Lung (tissue), 12 donors: ENCODE results near the gene SMARCA2. TPM values are rescaled to one million over a fixed set of nuclear protein-coding genes. Genes with fewer than 3 reads are reported as not detected.
A peak's percentile ranks its signal among the peaks of the same experiment; 100 is the strongest.

Experiments used
- ATAC-seq: fragments of 200-7000 bp; cut with Tn5 transposase; one replicate; pipeline ENCODE4 v1.9.1; 2020; ENCODE audit warnings: moderate number of reproducible peaks; ENCODE audit not compliant: insufficient read depth, low FRiP score
- DNase-seq, 3 donors: peaks; one replicate each; pipeline ENCODE4 v3.0.0-alpha.2; 2013 to 2017
- H3K27ac ChIP-seq, 2 donors: one replicate each; pipeline ENCODE4 v1.5.1; 2013; ENCODE audit warnings: mild to moderate bottlenecking in 2 of 2, moderate library complexity in 2 of 2, control low read depth in 1 of 2, inconsistent platforms in 1 of 2, low read depth in 1 of 2, low read length in 1 of 2
- H3K27me3 ChIP-seq, 3 donors: one replicate each; pipeline ENCODE4 v1.5.1; 2013; ENCODE audit warnings: low read length in 2 of 3; ENCODE audit not compliant: control insufficient read depth in 3 of 3, insufficient read depth in 3 of 3
- H3K36me3 ChIP-seq, 4 donors: one replicate each; pipeline ENCODE4 v1.5.1; 2013; ENCODE audit warnings: low read length in 4 of 4, mild to moderate bottlenecking in 1 of 4, moderate library complexity in 1 of 4; ENCODE audit not compliant: control insufficient read depth in 4 of 4, insufficient read depth in 4 of 4
- H3K4me1 ChIP-seq, 5 donors: one replicate each; pipeline ENCODE4 v1.5.1; 2013; ENCODE audit warnings: low read length in 5 of 5, mild to moderate bottlenecking in 2 of 5, moderate library complexity in 1 of 5; ENCODE audit not compliant: control insufficient read depth in 5 of 5, insufficient read depth in 5 of 5
- H3K4me3 ChIP-seq: one replicate; pipeline ENCODE4 v1.5.1; 2013; ENCODE audit warnings: mild to moderate bottlenecking, control low read depth, moderate library complexity
- H3K9ac ChIP-seq, 2 donors: one replicate each; pipeline ENCODE4 v1.5.1; 2013; ENCODE audit warnings: low read length in 2 of 2, control low read depth in 1 of 2; ENCODE audit not compliant: insufficient read depth in 1 of 2
- H3K9me3 ChIP-seq, 4 donors: one replicate each; pipeline ENCODE4 v1.5.1; 2013; ENCODE audit warnings: low read length in 3 of 4, mild to moderate bottlenecking in 1 of 4, moderate library complexity in 1 of 4; ENCODE audit not compliant: control insufficient read depth in 4 of 4, insufficient read depth in 3 of 4
- CTCF ChIP-seq: IDR thresholded peaks from 2 replicates; pipeline ENCODE4 v1.5.1; 2012; ENCODE audit warnings: mild to moderate bottlenecking; ENCODE audit errors: control extremely low read depth, extremely low read depth
- WGBS, 2 donors: extraction: QIAGEN DNeasy Blood & Tissue Kit; methylation state at CpG; one replicate each; pipeline ENCODE4 v1.1.7; 2013; 5-methylcytosine and 5-hydroxymethylcytosine counted together
- polyA plus RNA-seq, 2 donors: library from polyadenylated mRNA; stranded (reverse); fragments of 200-250 nt; gene quantifications; one replicate each; pipeline ENCODE4 v1.2.1, GENCODE V29; 2013
- total RNA-seq, 2 donors: library from RNA; depleted of rRNA in 1 of 2; stranded (reverse); fragments of >200 nt in 1 of 2; gene quantifications; one replicate each; pipeline ENCODE4 v1.2.1, GENCODE V29; 2014 to 2021
- donor health status: control.
- donor health status: control.
- donor health status: Bipolar disorder and iron deficiency.
- donor health status: healthy.
- donor health status: DM: yes; HTN: yes; CAD: no.

The SMARCA2 gene
- total and polyA plus RNA-seq, 4 donors: 30.0 to 196 (median 80.2) TPM

- Histone ChIP-seq H3K4me1 (peaks cover 0 to 9% (median 3%) of the 10 kb centered on the region in 5 donors), H3K27me3 (peaks cover 0 to 3% (median 0%) of the 10 kb centered on the region in 3 donors), H3K9me3 (no peaks in the 10 kb centered on the region), H3K27ac (no peak overlapping the region), H3K9ac (no peak overlapping the region), H3K4me3 (no peak overlapping the region), H3K36me3 (no peaks in the 10 kb centered on the region)
- DNase-seq (no peak), ATAC-seq (no peak)
- 88 to 97% methylated on average over 4 of the region's 4 CpGs for WGBS, 2 donors
- TF ChIP-seq CTCF: no peak
These were observed 2.8 kb upstream of the SMARCA2 start for GRCh38 chr9:2012347-2012746.

GRCh38 chr9:2013743-2014475, 1.2 kb upstream of the SMARCA2 start:
- DNase-seq (peak in 2 of 3 donors; percentile 24 to 40), ATAC-seq (no peak)
- peaks cover 0 to 3% (median 0%) of the 10 kb centered on the region in 3 donors for H3K27me3 ChIP-seq
- no peak for TF ChIP-seq CTCF
- no peak overlapping the region for H3K4me3 ChIP-seq
- no peaks in the 10 kb centered on the region for H3K9me3 ChIP-seq
- H3K36me3 ChIP-seq: no peaks in the 10 kb centered on the region
- H3K4me1 ChIP-seq: peaks cover 0 to 18% (median 7%) of the 10 kb centered on the region in 5 donors
- H3K27ac ChIP-seq: peak overlapping the region; percentile 90 to 95
- H3K9ac ChIP-seq: peak overlapping the region; percentile 56 to 93
- 19 to 23% methylated on average over 13 of the region's 13 CpGs for whole genome bisulfite sequencing, 2 donors

GRCh38 chr9:2015581-2016407, 647 bp downstream of the SMARCA2 start:
- 0% methylated on average over 52 to 59 of the region's 59 CpGs for WGBS, 2 donors
- H3K27me3 ChIP-seq: peaks cover 0 to 3% (median 0%) of the 10 kb centered on the region in 3 donors
- no peaks in the 10 kb centered on the region for H3K36me3 ChIP-seq
- no peak for TF ChIP-seq CTCF
- DNase-seq (peak; percentile 62 to 69 (median 66)), ATAC-seq (peak; percentile 1)
- peak overlapping the region; percentile 39 to 91 for H3K9ac ChIP-seq
- peaks cover 0 to 33% (median 10%) of the 10 kb centered on the region in 5 donors for H3K4me1 ChIP-seq
- peak overlapping the region; percentile 89 for H3K4me3 ChIP-seq
- peak overlapping the region; percentile 95 to 97 for H3K27ac ChIP-seq
- H3K9me3 ChIP-seq: no peaks in the 10 kb centered on the region
